ENCODE results near the gene A2M.

The A2M gene

DNA sequence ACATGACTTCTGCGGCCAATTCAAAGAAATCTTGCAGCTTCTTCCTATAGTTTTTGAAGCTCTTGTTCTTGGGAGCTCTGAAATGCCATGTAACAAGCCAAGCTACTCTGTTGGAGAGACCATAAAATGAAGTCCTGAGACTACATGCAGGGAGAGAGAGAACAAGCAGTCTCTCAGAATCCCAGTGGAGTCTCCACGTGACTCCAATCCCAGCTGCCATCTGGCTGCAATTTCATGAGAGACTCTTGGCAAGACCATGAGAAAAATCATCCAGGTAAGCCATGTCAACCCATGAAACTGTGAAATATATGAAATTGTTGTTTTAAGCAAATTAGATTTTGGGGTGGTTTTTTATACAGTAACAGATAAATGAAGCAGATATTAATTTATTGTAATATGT, 72.0 kb downstream of the A2M start:
- no peak overlapping the region for H3K4me3 ChIP-seq (ENCODE audit: low read length)

GRCh38 chr12:9041321-9041720, 74.4 kb downstream of the A2M start:
- H3K4me1 ChIP-seq (ENCODE audit: control insufficient read depth, low read depth, low read length), result no peaks in the 10 kb centered on the region
- H3K9ac ChIP-seq (ENCODE audit: low read length), result no peak overlapping the region
- H3K9me3 ChIP-seq (ENCODE audit: control insufficient read depth, low read depth, low read length), result no peaks in the 10 kb centered on the region
- H3K4me3 ChIP-seq (ENCODE audit: low read length), result no peak overlapping the region
- H3K27ac ChIP-seq (ENCODE audit: low read length), result no peak overlapping the region
- no peaks in the 10 kb centered on the region for H3K36me3 ChIP-seq (ENCODE audit: control insufficient read depth, low read depth, low read length)
- H3K27me3 ChIP-seq (ENCODE audit: control insufficient read depth, insufficient read depth, low read length), result no peaks in the 10 kb centered on the region

More for the DNA sequence above, 72.0 kb downstream of the A2M start:
- Histone ChIP-seq H3K36me3 (ENCODE audit: control insufficient read depth, low read depth, low read length) (no peaks in the 10 kb centered on the region), H3K4me1 (ENCODE audit: control insufficient read depth, low read depth, low read length) (no peaks in the 10 kb centered on the region), H3K27ac (ENCODE audit: low read length) (no peak overlapping the region), H3K27me3 (ENCODE audit: control insufficient read depth, insufficient read depth, low read length) (no peaks in the 10 kb centered on the region), H3K9ac (ENCODE audit: low read length) (no peak overlapping the region), H3K9me3 (ENCODE audit: control insufficient read depth, low read depth, low read length) (no peaks in the 10 kb centered on the region)

DNA sequence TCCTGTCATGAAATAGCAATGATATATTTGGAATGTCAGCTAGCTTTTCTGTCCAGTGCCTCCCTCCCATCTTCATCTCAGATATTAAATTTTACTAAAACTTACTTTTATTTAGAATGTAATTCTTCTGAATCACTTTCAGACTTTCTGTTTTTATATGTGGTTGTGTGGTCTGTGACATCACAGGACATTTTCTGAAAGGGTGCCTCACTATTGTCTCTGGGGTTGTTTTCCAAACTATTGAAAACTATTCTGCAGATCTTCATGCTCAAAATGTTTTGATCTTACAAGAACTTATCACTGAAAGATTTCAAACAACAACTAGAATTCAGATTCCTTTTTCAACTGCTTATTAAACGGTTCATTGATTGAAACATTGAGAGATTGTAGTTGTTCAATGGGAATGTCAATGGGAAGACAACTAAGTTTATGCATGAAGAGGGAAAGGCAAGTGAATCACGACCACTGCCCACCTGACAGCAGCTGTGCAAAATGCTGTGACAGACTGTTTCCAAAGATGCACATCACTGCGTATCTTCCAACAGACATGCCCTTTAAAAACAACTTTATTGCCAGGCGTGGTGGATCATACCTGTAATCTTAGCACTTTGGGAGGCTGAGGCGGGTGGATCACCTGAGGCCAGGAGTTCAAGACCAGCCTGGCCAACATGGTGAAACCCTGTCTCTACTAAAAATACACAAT, 75.1 kb downstream of the A2M start:
- Histone ChIP-seq H3K27ac (ENCODE audit: low read length) (no peak overlapping the region), H3K4me1 (ENCODE audit: control insufficient read depth, low read depth, low read length) (no peaks in the 10 kb centered on the region), H3K9me3 (ENCODE audit: control insufficient read depth, low read depth, low read length) (no peaks in the 10 kb centered on the region), H3K9ac (ENCODE audit: low read length) (no peak overlapping the region), H3K36me3 (ENCODE audit: control insufficient read depth, low read depth, low read length) (no peaks in the 10 kb centered on the region), H3K27me3 (ENCODE audit: control insufficient read depth, insufficient read depth, low read length) (no peaks in the 10 kb centered on the region), H3K4me3 (ENCODE audit: low read length) (no peak overlapping the region)

- no peaks in the 10 kb centered on the region for H3K4me1 ChIP-seq (ENCODE audit: control insufficient read depth, low read depth, low read length)
- H3K4me3 ChIP-seq (ENCODE audit: low read length), result no peak overlapping the region
- no peaks in the 10 kb centered on the region for H3K9me3 ChIP-seq (ENCODE audit: control insufficient read depth, low read depth, low read length)
- H3K9ac ChIP-seq (ENCODE audit: low read length), result no peak overlapping the region
- H3K36me3 ChIP-seq (ENCODE audit: control insufficient read depth, low read depth, low read length), result no peaks in the 10 kb centered on the region
- H3K27ac ChIP-seq (ENCODE audit: low read length), result no peak overlapping the region
- no peaks in the 10 kb centered on the region for H3K27me3 ChIP-seq (ENCODE audit: control insufficient read depth, insufficient read depth, low read length)
Measured at GRCh38 chr12:9039397-9039977, 76.2 kb downstream of the A2M start.

DNA sequence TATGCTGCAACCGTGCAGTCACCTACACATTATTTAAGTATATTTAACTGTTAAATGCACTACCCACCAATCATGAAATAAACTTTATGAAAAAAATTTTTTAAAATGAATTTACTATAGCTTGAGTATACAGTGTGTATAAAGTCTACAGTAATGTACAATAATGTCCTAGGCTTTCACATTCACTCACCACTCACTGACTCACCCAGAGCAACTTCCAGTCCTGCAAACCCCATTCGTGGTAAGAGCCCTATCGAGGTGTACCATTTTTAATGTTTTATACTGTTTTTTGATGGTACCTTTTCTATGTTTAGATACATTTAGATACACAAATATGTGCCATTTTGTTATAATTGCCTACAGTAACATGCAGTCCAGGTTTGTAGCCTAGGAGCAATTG, 78.3 kb downstream of the A2M start:
- Histone ChIP-seq H3K9ac (ENCODE audit: low read length) (no peak overlapping the region), H3K27me3 (ENCODE audit: control insufficient read depth, insufficient read depth, low read length) (no peaks in the 10 kb centered on the region), H3K27ac (ENCODE audit: low read length) (no peak overlapping the region), H3K4me3 (ENCODE audit: low read length) (no peak overlapping the region), H3K9me3 (ENCODE audit: control insufficient read depth, low read depth, low read length) (no peaks in the 10 kb centered on the region), H3K4me1 (ENCODE audit: control insufficient read depth, low read depth, low read length) (no peaks in the 10 kb centered on the region), H3K36me3 (ENCODE audit: control insufficient read depth, low read depth, low read length) (no peaks in the 10 kb centered on the region)

DNA sequence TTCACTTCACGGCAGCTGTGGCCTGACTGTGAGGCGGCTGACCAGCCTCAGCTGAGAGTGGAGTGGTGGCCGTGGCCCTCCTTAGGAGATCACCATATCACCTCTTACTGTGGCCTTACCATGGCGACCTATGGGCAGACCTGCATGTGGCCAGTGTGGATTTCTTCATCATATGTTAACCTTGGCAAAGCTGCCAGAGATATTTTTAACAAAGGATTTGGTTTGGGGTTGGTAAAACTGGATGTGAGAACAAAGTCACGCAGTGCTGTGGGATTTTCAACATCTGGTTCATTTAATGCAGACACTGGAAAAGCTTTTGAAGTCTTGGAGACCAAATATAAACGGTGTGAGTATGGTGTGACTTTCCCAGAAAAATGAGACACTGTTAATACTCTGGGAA, 79.5 kb downstream of the A2M start:
- Histone ChIP-seq H3K27me3 (ENCODE audit: control insufficient read depth, insufficient read depth, low read length) (no peaks in the 10 kb centered on the region), H3K4me3 (ENCODE audit: low read length) (no peak overlapping the region), H3K9ac (ENCODE audit: low read length) (no peak overlapping the region), H3K36me3 (ENCODE audit: control insufficient read depth, low read depth, low read length) (no peaks in the 10 kb centered on the region), H3K27ac (ENCODE audit: low read length) (no peak overlapping the region), H3K4me1 (ENCODE audit: control insufficient read depth, low read depth, low read length) (no peaks in the 10 kb centered on the region), H3K9me3 (ENCODE audit: control insufficient read depth, low read depth, low read length) (no peaks in the 10 kb centered on the region)

- Histone ChIP-seq H3K4me1 (ENCODE audit: control insufficient read depth, low read depth, low read length) (peaks cover 7% of the 10 kb centered on the region), H3K27me3 (ENCODE audit: control insufficient read depth, insufficient read depth, low read length) (no peaks in the 10 kb centered on the region), H3K4me3 (ENCODE audit: low read length) (no peak overlapping the region), H3K27ac (ENCODE audit: low read length) (no peak overlapping the region), H3K9ac (ENCODE audit: low read length) (no peak overlapping the region), H3K36me3 (ENCODE audit: control insufficient read depth, low read depth, low read length) (no peaks in the 10 kb centered on the region), H3K9me3 (ENCODE audit: control insufficient read depth, low read depth, low read length) (no peaks in the 10 kb centered on the region)
Measured at GRCh38 chr12:9034095-9034494, 81.6 kb downstream of the A2M start.

DNA sequence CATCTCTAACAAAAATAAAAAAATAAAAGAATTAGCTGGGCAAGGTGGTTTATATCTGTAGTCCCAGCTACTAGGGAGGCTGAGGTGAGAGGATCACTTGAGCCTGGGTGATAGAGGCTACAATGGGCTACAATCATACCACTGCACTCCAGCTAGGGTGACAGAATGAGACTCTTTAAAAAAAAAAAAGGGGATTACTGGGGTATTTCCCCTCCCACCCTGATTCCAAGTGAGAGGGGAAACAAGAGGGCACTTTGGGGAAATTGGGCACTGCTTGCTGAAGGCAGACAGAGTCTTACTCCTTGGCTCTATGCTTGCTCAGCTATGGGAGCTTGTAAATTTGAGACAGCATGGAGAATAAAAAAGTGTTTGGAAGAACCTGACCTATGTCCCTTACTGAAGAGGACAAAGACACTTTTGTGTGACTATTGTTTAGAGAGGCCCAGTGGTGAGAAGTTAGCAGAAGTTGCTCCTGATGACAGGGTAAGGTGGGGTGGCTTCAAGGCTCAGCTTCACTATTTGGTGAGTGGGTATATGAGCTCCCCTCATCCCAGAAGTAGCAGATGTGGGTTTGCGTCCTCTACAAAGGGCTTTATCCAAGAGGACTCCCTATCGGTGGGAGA, 82.3 kb downstream of the A2M start:
- Histone ChIP-seq H3K9ac (ENCODE audit: low read length) (no peak overlapping the region), H3K4me1 (ENCODE audit: control insufficient read depth, low read depth, low read length) (peaks cover 7% of the 10 kb centered on the region), H3K36me3 (ENCODE audit: control insufficient read depth, low read depth, low read length) (no peaks in the 10 kb centered on the region), H3K27me3 (ENCODE audit: control insufficient read depth, insufficient read depth, low read length) (no peaks in the 10 kb centered on the region), H3K9me3 (ENCODE audit: control insufficient read depth, low read depth, low read length) (no peaks in the 10 kb centered on the region), H3K27ac (ENCODE audit: low read length) (no peak overlapping the region), H3K4me3 (ENCODE audit: low read length) (no peak overlapping the region)

GRCh38 chr12:9032202-9032964, 83.3 kb downstream of the A2M start:
- H3K4me1 ChIP-seq (ENCODE audit: control insufficient read depth, low read depth, low read length), result peaks cover 7% of the 10 kb centered on the region
- no peaks in the 10 kb centered on the region for H3K27me3 ChIP-seq (ENCODE audit: control insufficient read depth, insufficient read depth, low read length)
- no peak overlapping the region for H3K27ac ChIP-seq (ENCODE audit: low read length)
- no peaks in the 10 kb centered on the region for H3K9me3 ChIP-seq (ENCODE audit: control insufficient read depth, low read depth, low read length)
- H3K9ac ChIP-seq (ENCODE audit: low read length), result no peak overlapping the region
- H3K4me3 ChIP-seq (ENCODE audit: low read length), result no peak overlapping the region
- no peaks in the 10 kb centered on the region for H3K36me3 ChIP-seq (ENCODE audit: control insufficient read depth, low read depth, low read length)

DNA sequence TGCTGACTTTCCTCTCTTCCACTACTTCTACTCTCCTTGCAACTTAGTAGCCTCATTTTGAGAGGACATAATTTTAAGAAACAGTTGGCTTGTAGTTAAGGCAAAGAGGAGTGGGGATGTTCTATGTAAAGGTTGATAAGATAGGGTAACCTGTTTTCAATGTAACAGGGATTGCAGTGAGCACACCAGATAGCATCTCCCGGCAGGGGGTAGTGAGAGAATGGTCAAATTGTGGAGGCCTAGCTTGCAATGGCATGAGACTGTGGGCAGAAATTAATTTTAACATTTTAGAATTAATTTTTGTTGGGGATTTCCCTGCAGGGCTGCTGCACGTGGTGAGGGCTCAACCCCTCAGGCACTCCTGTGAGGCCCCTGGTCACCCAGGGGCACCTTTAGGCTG, 84.9 kb downstream of the A2M start:
- Histone ChIP-seq H3K9ac (ENCODE audit: low read length) (no peak overlapping the region), H3K9me3 (ENCODE audit: control insufficient read depth, low read depth, low read length) (no peaks in the 10 kb centered on the region), H3K4me1 (ENCODE audit: control insufficient read depth, low read depth, low read length) (peaks cover 7% of the 10 kb centered on the region), H3K27ac (ENCODE audit: low read length) (no peak overlapping the region), H3K27me3 (ENCODE audit: control insufficient read depth, insufficient read depth, low read length) (no peaks in the 10 kb centered on the region), H3K36me3 (ENCODE audit: control insufficient read depth, low read depth, low read length) (no peaks in the 10 kb centered on the region), H3K4me3 (ENCODE audit: low read length) (no peak overlapping the region)

DNA sequence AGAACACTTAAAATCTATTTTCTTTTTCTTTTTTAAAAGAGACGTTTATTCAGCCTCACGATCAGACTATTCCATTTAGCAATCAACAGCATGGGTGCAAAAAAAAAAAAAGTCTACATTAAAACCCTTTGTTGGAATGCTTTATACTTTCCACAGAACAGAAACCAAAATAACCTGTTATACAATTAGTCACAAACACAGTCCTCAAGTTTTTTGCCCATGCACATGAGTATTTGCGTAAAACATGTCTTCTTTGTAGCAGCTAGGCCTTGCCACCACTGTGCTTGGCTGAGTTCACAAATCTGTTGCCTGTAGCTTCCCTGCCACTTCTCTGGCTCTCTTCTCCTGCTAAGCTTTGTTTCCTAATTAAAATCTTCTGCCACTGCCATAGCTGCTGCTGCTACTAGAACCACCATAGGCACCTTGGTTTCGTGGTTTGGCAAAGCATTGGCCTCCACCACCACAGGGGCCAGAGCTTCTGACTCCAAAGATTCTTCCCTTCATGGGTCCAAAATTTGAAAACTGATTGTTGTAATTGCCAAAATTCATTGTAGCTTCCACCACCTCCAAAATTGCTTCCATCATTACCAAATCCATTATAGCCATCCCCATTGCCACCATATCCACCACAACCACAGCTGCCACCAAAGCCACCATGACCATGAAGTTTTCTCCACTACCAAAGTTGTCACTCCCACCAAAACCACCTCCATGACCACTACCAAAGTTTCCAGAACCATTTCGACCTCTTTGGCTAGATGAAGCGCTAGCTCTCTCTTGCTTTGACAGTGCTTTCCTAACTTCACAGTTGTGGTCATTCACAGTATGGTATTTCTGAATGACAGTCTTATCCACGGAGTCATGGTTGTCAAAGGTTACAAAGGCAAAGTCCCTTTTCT, 88.3 kb downstream of the A2M start:
- H3K27ac ChIP-seq (ENCODE audit: low read length), result no peak overlapping the region
- no peak overlapping the region for H3K9ac ChIP-seq (ENCODE audit: low read length)
- no peaks in the 10 kb centered on the region for H3K9me3 ChIP-seq (ENCODE audit: control insufficient read depth, low read depth, low read length)
- H3K36me3 ChIP-seq (ENCODE audit: control insufficient read depth, low read depth, low read length), result no peaks in the 10 kb centered on the region
- no peaks in the 10 kb centered on the region for H3K27me3 ChIP-seq (ENCODE audit: control insufficient read depth, insufficient read depth, low read length)
- H3K4me1 ChIP-seq (ENCODE audit: control insufficient read depth, low read depth, low read length), result peaks cover 7% of the 10 kb centered on the region
- no peak overlapping the region for H3K4me3 ChIP-seq (ENCODE audit: low read length)

All from iPS-18a (cell line).